HCT116 (cell line): Measurements from ENCODE around the gene C1QL3. TPM values are rescaled to one million over a fixed set of nuclear protein-coding genes. Genes with fewer than 3 reads are reported as not detected.

ENCODE experiments used
- ATAC-seq: fragments of 200-7000 bp; cut with Tn5 transposase; 2 replicates; pipeline ENCODE4 v1.9.1; 2020; ENCODE audit warnings: mild to moderate bottlenecking, moderate library complexity
- BruUV-seq: library from RNA; stranded (reverse); fragments of 400-500 nt; replicated peaks from 2 replicates; lab custom pipeline; 2021; lab: Mats Ljungman, UMichigan
- CTCF ChIA-PET: fragments of 300-600 bp; sonication (Branson Sonifier 250); formaldehyde crosslinking; loops from one replicate; lab custom pipeline; 2021; ENCODE audit warnings: antibody characterized with exemption; lab: Charles Lee
- POLR2A ChIA-PET: fragments of 300-600, 350-600 bp; sonication (Branson Sonifier 250); formaldehyde crosslinking; loops from one replicate; lab custom pipeline; 2021; ENCODE audit warnings: antibody characterized with exemption; lab: Charles Lee
- RAD21 ChIA-PET, 2 experiments: fragments of 300-600 bp; sonication (Branson Sonifier 250); formaldehyde crosslinking; loops; one replicate each; lab custom pipeline; 2023; ENCODE audit warnings: low total read pairs in 2 of 2; ENCODE audit not compliant: uncharacterized antibody in 2 of 2, unreplicated experiment in 2 of 2, low non-redundant PET in 1 of 2; lab: Charles Lee
- DNase-seq: peaks from one replicate; pipeline ENCODE4 v3.0.0-alpha.2; 2010; ENCODE audit warnings: low read depth, low spot score
- H2AFZ ChIP-seq: fragments of 200-600 bp; shearing (Covaris generic), sonication (generic); 2 replicates; pipeline ENCODE4 v1.6.1; 2017; ENCODE audit warnings: low read depth, mixed run types, mixed read lengths, antibody characterized with exemption, low read length; ENCODE audit not compliant: poor library complexity, severe bottlenecking
- H3K27ac ChIP-seq: 2 replicates; pipeline ENCODE4 v1.5.1; 2012; ENCODE audit warnings: low read depth, low read length
- H3K27me3 ChIP-seq: fragments of 200-600 bp; sonication (generic); 2 replicates; pipeline ENCODE4 v1.6.1; 2016; ENCODE audit warnings: mixed run types, low read length, mixed read lengths; ENCODE audit not compliant: insufficient read depth
- H3K36me3 ChIP-seq, 2 experiments: fragments of 200-500 bp in 1 of 2; fragments of 200-600 bp in 1 of 2; sonication (Bioruptor generic) in 1 of 2; sonication (generic) in 1 of 2; 2 replicates each; pipeline versions ENCODE4 v1.5.1 to v1.6.1; 2014 to 2016; ENCODE audit warnings: low read length in 2 of 2, inconsistent platforms in 1 of 2, mixed read lengths in 1 of 2, mixed run types in 1 of 2; ENCODE audit not compliant: insufficient read depth in 2 of 2, control insufficient read depth in 1 of 2
- H3K4me1 ChIP-seq, 2 experiments: fragments of 200-600 bp in 1 of 2; sonication (generic) in 1 of 2; 2 replicates each; pipeline versions ENCODE4 v1.5.1 to v1.6.1; 2012 to 2017; ENCODE audit warnings: low read length in 2 of 2, inconsistent platforms in 1 of 2, mild to moderate bottlenecking in 1 of 2, mixed read lengths in 1 of 2, mixed run types in 1 of 2, moderate library complexity in 1 of 2; ENCODE audit not compliant: insufficient read depth in 2 of 2, control insufficient read depth in 1 of 2
- H3K4me2 ChIP-seq: fragments of 200-600 bp; sonication (generic); 2 replicates; pipeline ENCODE4 v1.6.1; 2017; ENCODE audit warnings: mixed run types, low read length, mixed read lengths
- H3K4me3 ChIP-seq, 2 experiments: fragments of 200-600 bp in 1 of 2; sonication (generic) in 1 of 2; replicated peaks in 1 of 2; 2 replicates each; pipeline ENCODE4 v1.5.1; 2011 to 2016; ENCODE audit warnings: low read length in 2 of 2, control low read depth in 1 of 2, low read depth in 1 of 2, mild to moderate bottlenecking in 1 of 2, mixed read lengths in 1 of 2, mixed run types in 1 of 2
- H3K79me2 ChIP-seq: fragments of 200-600 bp; sonication (generic); 2 replicates; pipeline ENCODE4 v1.6.1; 2017; ENCODE audit warnings: mild to moderate bottlenecking, mixed run types, low read length, moderate library complexity, mixed read lengths; ENCODE audit not compliant: insufficient read depth
- H3K9ac ChIP-seq: fragments of 200-600 bp; sonication (generic); 2 replicates; pipeline ENCODE4 v1.6.1; 2016; ENCODE audit warnings: low read length, mixed read lengths
- H3K9me2 ChIP-seq: fragments of 200-600 bp; sonication (generic), shearing (Covaris generic); 2 replicates; pipeline ENCODE4 v1.6.1; 2017; ENCODE audit warnings: mixed run types, mild to moderate bottlenecking, moderate library complexity; ENCODE audit not compliant: insufficient read depth
- H3K9me3 ChIP-seq, 2 experiments: fragments of 200-500 bp in 1 of 2; fragments of 200-600 bp in 1 of 2; sonication (Bioruptor generic) in 1 of 2; sonication (generic) in 1 of 2; 2 replicates each; pipeline ENCODE4 v1.6.1; 2014 to 2017; ENCODE audit warnings: low read length in 2 of 2, mixed read lengths in 2 of 2, inconsistent platforms in 1 of 2, low read depth in 1 of 2, mild to moderate bottlenecking in 1 of 2, mixed run types in 1 of 2, moderate library complexity in 1 of 2; ENCODE audit not compliant: control insufficient read depth in 1 of 2, insufficient read depth in 1 of 2
- H4K20me1 ChIP-seq: fragments of 200-600 bp; sonication (generic), shearing (Covaris generic); 2 replicates; pipeline ENCODE4 v1.6.1; 2017; ENCODE audit warnings: mixed run types, mild to moderate bottlenecking, moderate library complexity; ENCODE audit not compliant: insufficient read depth
- CEBPB ChIP-seq: IDR thresholded peaks from 2 replicates; pipeline ENCODE4 v1.6.1; 2012; ENCODE audit warnings: low read depth
- EGR1 ChIP-seq: IDR thresholded peaks from 2 replicates; pipeline ENCODE4 v1.6.1; 2012; ENCODE audit warnings: low read depth
- JUND ChIP-seq: IDR thresholded peaks from 2 replicates; pipeline ENCODE4 v1.6.1; 2012
- POLR2A ChIP-seq: IDR thresholded peaks from 2 replicates; pipeline ENCODE4 v1.7.0; 2011; ENCODE audit warnings: borderline replicate concordance; ENCODE audit not compliant: insufficient read depth, insufficient read length; ENCODE audit errors: extremely low read depth
- POLR2AphosphoS5 ChIP-seq: IDR thresholded peaks from 2 replicates; pipeline ENCODE4 v1.6.1; 2011; ENCODE audit warnings: mild to moderate bottlenecking, low read depth, low read length, moderate library complexity
- SP1 ChIP-seq: IDR thresholded peaks from 2 replicates; pipeline ENCODE4 v1.6.1; 2012; ENCODE audit warnings: low read depth
- TCF7L2 ChIP-seq: IDR thresholded peaks from 2 replicates; pipeline ENCODE4 v1.7.0; 2011; ENCODE audit warnings: borderline replicate concordance, inconsistent platforms; ENCODE audit not compliant: insufficient read depth, insufficient read length; ENCODE audit errors: extremely low read depth
- ZNF274 ChIP-seq: fragments of 200-500 bp; sonication (Bioruptor generic); IDR thresholded peaks from 2 replicates; pipeline ENCODE4 v1.6.1; 2014; ENCODE audit warnings: mild to moderate bottlenecking, low read depth, low read length, inconsistent platforms
- intact Hi-C: fragments of 100-400 bp; cut with micrococcal nuclease; formaldehyde crosslinking; loops from 2 replicates; pipeline ENCODE4 v1.10.0; 2022
- total RNA-seq: library from RNA; stranded (reverse); gene quantifications from one replicate; pipeline ENCODE4 v1.2.1, GENCODE V29; 2021; ENCODE audit not compliant: unreplicated experiment
- TF ChIP-seq, protein P1 (sequence below): IDR thresholded peaks from 2 replicates; pipeline ENCODE4 v1.6.1; 2011; ENCODE audit warnings: mild to moderate bottlenecking, low read length, moderate library complexity; ENCODE audit not compliant: insufficient replicate concordance; ENCODE audit errors: extremely low read depth
- TF ChIP-seq, protein P2 (sequence below), 3 experiments: fragments of 200-600 bp in 1 of 3; sonication (generic) in 1 of 3; IDR thresholded peaks in 2 of 3; conservative IDR thresholded peaks in 1 of 3; 2 replicates each; pipeline ENCODE4 v1.5.1; 2012 to 2017; ENCODE audit warnings: low read depth in 2 of 3, low read length in 2 of 3, antibody characterized with exemption in 1 of 3, borderline replicate concordance in 1 of 3, control low read depth in 1 of 3, mild to moderate bottlenecking in 1 of 3, mixed read lengths in 1 of 3, mixed run types in 1 of 3, moderate library complexity in 1 of 3; ENCODE audit not compliant: insufficient read depth in 1 of 3

C1QL3 gene
- total RNA-seq, 1 experiment from 2014 or later: not detected

DNA sequence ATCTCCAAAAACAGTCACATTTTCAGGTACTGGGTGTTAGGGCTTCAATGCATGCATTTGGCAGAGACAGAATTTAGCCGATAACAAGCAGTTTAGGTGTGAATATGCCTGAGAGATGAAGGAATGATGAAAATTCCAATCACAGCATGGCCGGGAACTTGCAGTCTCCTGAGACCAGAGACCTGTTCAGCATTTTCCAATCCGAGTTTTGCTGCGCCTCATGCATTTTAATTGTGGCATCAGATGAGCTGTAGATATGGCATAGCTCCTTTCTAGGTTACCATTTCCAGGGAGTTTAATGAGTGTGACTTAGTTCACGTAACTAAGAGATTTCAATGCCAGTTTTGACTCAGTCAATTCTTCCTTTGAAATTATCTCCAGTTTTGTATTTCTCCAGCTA is 14.5 kb upstream of the C1QL3 start:
- intact Hi-C loops: no loop called here
- ChIA-PET POLR2A (no interaction called here), CTCF (no interaction called here)

DNA sequence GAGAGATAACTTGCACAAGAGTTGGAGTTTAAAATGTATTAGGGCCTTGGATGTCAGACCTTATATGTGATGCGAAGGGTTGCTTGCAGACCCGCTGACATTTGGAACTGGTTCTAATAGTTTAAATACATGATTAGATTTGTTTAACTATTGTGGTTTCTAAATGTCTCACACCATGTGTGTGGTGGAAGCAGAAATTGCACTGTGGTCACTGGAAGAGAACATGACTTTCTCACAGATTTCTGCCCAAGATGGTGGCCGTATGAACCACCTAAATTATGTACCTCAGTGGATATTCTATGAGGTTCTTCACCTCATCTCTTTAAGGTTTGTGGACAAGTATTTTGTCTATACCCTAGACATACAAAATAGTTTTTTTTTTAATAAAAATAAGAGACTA is 8.2 kb upstream of the C1QL3 start:
- ChIA-PET POLR2A (no interaction called here), RAD21 (no interaction called here), CTCF (no interaction called here)
- no peak overlapping the region for H3K9ac ChIP-seq
- no peaks in the 10 kb centered on the region for H3K9me3 ChIP-seq
- H3K27me3 ChIP-seq: no peaks in the 10 kb centered on the region
- H3K4me3 ChIP-seq: no peak overlapping the region
- BruUV-seq: no TSS peak
- H2AFZ ChIP-seq: no peak overlapping the region
- H3K9me2 ChIP-seq: no peaks in the 10 kb centered on the region
- H3K36me3 ChIP-seq: no peaks in the 10 kb centered on the region
- no peak for ATAC-seq
- intact Hi-C loops: no loop called here
- no peak overlapping the region for H3K27ac ChIP-seq
- H3K4me1 ChIP-seq: no peaks in the 10 kb centered on the region
- no peaks in the 10 kb centered on the region for H4K20me1 ChIP-seq
- no peak overlapping the region for H3K4me2 ChIP-seq
- TF ChIP-seq JUND: no peak
- no peak for TF ChIP-seq EGR1
- no peak for TF ChIP-seq SP1
- TF ChIP-seq TCF7L2: no peak
- TF ChIP-seq, protein P1, sequence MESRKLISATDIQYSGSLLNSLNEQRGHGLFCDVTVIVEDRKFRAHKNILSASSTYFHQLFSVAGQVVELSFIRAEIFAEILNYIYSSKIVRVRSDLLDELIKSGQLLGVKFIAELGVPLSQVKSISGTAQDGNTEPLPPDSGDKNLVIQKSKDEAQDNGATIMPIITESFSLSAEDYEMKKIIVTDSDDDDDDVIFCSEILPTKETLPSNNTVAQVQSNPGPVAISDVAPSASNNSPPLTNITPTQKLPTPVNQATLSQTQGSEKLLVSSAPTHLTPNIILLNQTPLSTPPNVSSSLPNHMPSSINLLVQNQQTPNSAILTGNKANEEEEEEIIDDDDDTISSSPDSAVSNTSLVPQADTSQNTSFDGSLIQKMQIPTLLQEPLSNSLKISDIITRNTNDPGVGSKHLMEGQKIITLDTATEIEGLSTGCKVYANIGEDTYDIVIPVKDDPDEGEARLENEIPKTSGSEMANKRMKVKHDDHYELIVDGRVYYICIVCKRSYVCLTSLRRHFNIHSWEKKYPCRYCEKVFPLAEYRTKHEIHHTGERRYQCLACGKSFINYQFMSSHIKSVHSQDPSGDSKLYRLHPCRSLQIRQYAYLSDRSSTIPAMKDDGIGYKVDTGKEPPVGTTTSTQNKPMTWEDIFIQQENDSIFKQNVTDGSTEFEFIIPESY: no peak
- TF ChIP-seq CEBPB: no peak
- TF ChIP-seq POLR2A: no peak
- TF ChIP-seq, all 23 proteins: peak for 0
- no peaks in the 10 kb centered on the region for H3K79me2 ChIP-seq
- no peak for DNase-seq

More for the DNA sequence above, 14.5 kb upstream of the C1QL3 start:
- no TSS peak for BruUV-seq
- H3K79me2 ChIP-seq: no peaks in the 10 kb centered on the region
- no peak overlapping the region for H3K9ac ChIP-seq
- no peaks in the 10 kb centered on the region for H4K20me1 ChIP-seq
- H3K36me3 ChIP-seq: no peaks in the 10 kb centered on the region
- RAD21 ChIA-PET: no interaction called here
- H3K4me2 ChIP-seq: no peak overlapping the region
- no peaks in the 10 kb centered on the region for H3K9me2 ChIP-seq
- TF ChIP-seq POLR2AphosphoS5 (no peak), EGR1 (no peak), TCF7L2 (no peak), ZNF274 (no peak)
- TF ChIP-seq, protein P2, sequence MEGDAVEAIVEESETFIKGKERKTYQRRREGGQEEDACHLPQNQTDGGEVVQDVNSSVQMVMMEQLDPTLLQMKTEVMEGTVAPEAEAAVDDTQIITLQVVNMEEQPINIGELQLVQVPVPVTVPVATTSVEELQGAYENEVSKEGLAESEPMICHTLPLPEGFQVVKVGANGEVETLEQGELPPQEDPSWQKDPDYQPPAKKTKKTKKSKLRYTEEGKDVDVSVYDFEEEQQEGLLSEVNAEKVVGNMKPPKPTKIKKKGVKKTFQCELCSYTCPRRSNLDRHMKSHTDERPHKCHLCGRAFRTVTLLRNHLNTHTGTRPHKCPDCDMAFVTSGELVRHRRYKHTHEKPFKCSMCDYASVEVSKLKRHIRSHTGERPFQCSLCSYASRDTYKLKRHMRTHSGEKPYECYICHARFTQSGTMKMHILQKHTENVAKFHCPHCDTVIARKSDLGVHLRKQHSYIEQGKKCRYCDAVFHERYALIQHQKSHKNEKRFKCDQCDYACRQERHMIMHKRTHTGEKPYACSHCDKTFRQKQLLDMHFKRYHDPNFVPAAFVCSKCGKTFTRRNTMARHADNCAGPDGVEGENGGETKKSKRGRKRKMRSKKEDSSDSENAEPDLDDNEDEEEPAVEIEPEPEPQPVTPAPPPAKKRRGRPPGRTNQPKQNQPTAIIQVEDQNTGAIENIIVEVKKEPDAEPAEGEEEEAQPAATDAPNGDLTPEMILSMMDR (IDR thresholded peaks at IDR 0.05 in 2 of 3, conservative IDR thresholded peaks at IDR 0.05 in 1 of 3; ENCODE audit: borderline replicate concordance in 1 of 3, insufficient read depth in 1 of 3, low read depth in 2 of 3, low read length in 2 of 3): no peak
- no peak for DNase-seq
- no peak overlapping the region for H2AFZ ChIP-seq
- no peaks in the 10 kb centered on the region for H3K9me3 ChIP-seq
- H3K27me3 ChIP-seq: no peaks in the 10 kb centered on the region
- H3K4me1 ChIP-seq: no peaks in the 10 kb centered on the region
- H3K4me3 ChIP-seq: no peak overlapping the region
- no peak overlapping the region for H3K27ac ChIP-seq
- no peak for ATAC-seq
